SK-N-MC (cell line): ENCODE results near the gene FAT1.

ENCODE experiments used
- DNase-seq: peaks from one replicate; pipeline ENCODE4 v3.0.0-alpha.2; 2011; ENCODE audit warnings: low read depth, low spot score
- H3K27ac ChIP-seq: fragments of 200-600 bp; sonication (generic); 2 replicates; pipeline ENCODE4 v1.5.1; 2016; ENCODE audit warnings: mixed run types
- H3K36me3 ChIP-seq: fragments of 200-600 bp; sonication (generic); 2 replicates; pipeline ENCODE4 v1.6.1; 2017; ENCODE audit warnings: antibody characterized with exemption, low read length, mixed read lengths; ENCODE audit not compliant: insufficient read depth
- H3K4me3 ChIP-seq: fragments of 200-600 bp; sonication (generic); 2 replicates; pipeline ENCODE4 v1.5.1; 2016
- H3K9ac ChIP-seq: fragments of 200-600 bp; sonication (generic); 2 replicates; pipeline ENCODE4 v1.8.0; 2017; ENCODE audit warnings: mixed run types, mixed read lengths; ENCODE audit not compliant: insufficient read length
- H3K9me3 ChIP-seq: fragments of 200-600 bp; sonication (generic); 2 replicates; pipeline ENCODE4 v1.6.1; 2017; ENCODE audit warnings: low read depth, mild to moderate bottlenecking, antibody characterized with exemption, low read length, moderate library complexity, mixed read lengths
- EZH2 ChIP-seq: fragments of 200-600 bp; sonication (generic); IDR thresholded peaks from one replicate; pipeline ENCODE4 v1.6.1; 2017; ENCODE audit warnings: antibody characterized with exemption
- FOXP2 ChIP-seq: optimal IDR thresholded peaks from 2 replicates; pipeline ENCODE3; 2011; ENCODE audit warnings: mild to moderate bottlenecking, moderate library complexity; ENCODE audit not compliant: insufficient read depth; ENCODE audit errors: extremely low read length, control extremely low read depth
- POLR2AphosphoS5 ChIP-seq: IDR thresholded peaks from 2 replicates; pipeline ENCODE4 v1.6.1; 2012; ENCODE audit warnings: mild to moderate bottlenecking, low read depth, low read length, borderline replicate concordance

The FAT1 gene

DNA sequence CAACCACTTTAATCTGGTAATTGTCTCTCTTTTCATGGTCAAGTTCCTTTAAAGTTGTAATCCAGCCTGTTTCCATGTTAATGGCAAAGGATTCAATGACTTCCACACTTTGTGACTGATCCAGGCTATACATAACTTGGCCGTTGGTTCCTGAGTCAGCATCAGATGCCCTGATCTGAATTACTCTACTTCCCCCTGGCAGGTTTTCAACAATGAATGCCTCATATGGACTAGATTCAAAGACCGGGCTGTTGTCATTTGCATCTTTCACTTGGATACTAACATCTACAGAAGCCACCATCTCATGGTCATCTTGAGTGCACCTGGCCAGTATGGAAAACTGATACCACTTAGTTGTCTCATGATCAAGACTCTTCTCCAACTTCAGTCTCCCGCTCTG is 105.7 kb downstream of the FAT1 start:
- no peak for DNase-seq
- H3K4me3 ChIP-seq: no peak overlapping the region
- no peak for TF ChIP-seq POLR2AphosphoS5
- no peak for TF ChIP-seq EZH2
- TF ChIP-seq FOXP2: no peak
- H3K36me3 ChIP-seq: no peaks in the 10 kb centered on the region
- no peak overlapping the region for H3K27ac ChIP-seq
- no peak overlapping the region for H3K9ac ChIP-seq
- no peaks in the 10 kb centered on the region for H3K9me3 ChIP-seq

DNA sequence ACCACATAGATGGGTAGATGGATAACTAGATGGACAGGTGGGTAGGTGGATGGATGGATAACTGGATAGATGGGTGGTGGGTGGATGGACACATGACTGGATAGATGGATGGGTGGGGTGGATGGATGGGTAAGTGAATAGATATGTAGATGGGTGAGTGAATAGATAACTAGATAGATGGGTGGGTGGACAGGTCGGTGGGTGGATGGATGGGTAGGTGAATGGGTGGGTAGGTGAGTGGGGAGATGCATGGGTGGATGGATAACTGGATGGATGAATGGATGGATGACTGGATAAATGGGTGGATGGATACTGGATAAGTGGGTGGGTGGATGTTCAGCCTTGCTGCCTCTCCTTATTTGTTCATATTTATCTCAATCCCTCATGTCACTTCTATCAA is 116.2 kb downstream of the FAT1 start:
- no peaks in the 10 kb centered on the region for H3K36me3 ChIP-seq
- TF ChIP-seq FOXP2 (no peak), EZH2 (no peak), POLR2AphosphoS5 (no peak)
- no peak overlapping the region for H3K27ac ChIP-seq
- H3K9me3 ChIP-seq: no peaks in the 10 kb centered on the region
- no peak overlapping the region for H3K4me3 ChIP-seq
- H3K9ac ChIP-seq: no peak overlapping the region
- no peak for DNase-seq

- TF ChIP-seq FOXP2 (no peak), POLR2AphosphoS5 (no peak), EZH2 (no peak)
- Histone ChIP-seq H3K27ac (no peak overlapping the region), H3K4me3 (no peak overlapping the region), H3K9ac (no peak overlapping the region), H3K9me3 (no peaks in the 10 kb centered on the region), H3K36me3 (no peaks in the 10 kb centered on the region)
- DNase-seq: no peak
Observed at GRCh38 chr4:186606591-186606992, 117.1 kb downstream of the FAT1 start.

GRCh38 chr4:186605261-186605865 is 118.3 kb downstream of the FAT1 start:
- no peak overlapping the region for H3K27ac ChIP-seq
- H3K4me3 ChIP-seq: no peak overlapping the region
- no peak for DNase-seq
- TF ChIP-seq POLR2AphosphoS5 (no peak), EZH2 (no peak), FOXP2 (no peak)
- H3K9ac ChIP-seq: no peak overlapping the region
- H3K9me3 ChIP-seq: no peaks in the 10 kb centered on the region
- no peaks in the 10 kb centered on the region for H3K36me3 ChIP-seq

- no peak overlapping the region for H3K9ac ChIP-seq
- no peak for DNase-seq
- no peaks in the 10 kb centered on the region for H3K9me3 ChIP-seq
- H3K36me3 ChIP-seq: no peaks in the 10 kb centered on the region
- H3K4me3 ChIP-seq: no peak overlapping the region
- TF ChIP-seq EZH2 (no peak), FOXP2 (no peak), POLR2AphosphoS5 (no peak)
- H3K27ac ChIP-seq: no peak overlapping the region
Observed at GRCh38 chr4:186604124-186604807, 119.4 kb downstream of the FAT1 start.

DNA sequence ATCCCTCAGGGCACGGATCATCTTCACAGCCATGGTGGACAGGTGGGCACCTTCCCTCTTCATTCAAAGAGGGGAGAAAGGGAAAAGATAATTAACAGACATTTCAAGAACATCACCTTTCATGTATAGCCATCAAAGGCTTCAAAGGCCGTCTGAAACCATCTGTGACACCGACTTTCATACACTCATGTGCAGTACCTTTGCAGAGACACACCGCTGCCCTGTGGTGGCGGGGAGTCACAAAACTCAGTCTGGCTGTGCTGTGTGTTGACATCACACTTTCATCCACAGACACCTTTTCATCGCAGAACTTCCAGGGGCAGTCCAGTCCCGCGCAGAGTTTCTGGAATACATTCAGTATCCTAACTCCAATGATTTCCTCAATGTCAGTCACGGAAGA is 120.7 kb downstream of the FAT1 start:
- Histone ChIP-seq H3K36me3 (no peaks in the 10 kb centered on the region), H3K9ac (no peak overlapping the region), H3K27ac (no peak overlapping the region), H3K9me3 (no peaks in the 10 kb centered on the region), H3K4me3 (no peak overlapping the region)
- no peak for TF ChIP-seq FOXP2
- no peak for TF ChIP-seq POLR2AphosphoS5
- TF ChIP-seq EZH2: no peak
- DNase-seq: no peak

DNA sequence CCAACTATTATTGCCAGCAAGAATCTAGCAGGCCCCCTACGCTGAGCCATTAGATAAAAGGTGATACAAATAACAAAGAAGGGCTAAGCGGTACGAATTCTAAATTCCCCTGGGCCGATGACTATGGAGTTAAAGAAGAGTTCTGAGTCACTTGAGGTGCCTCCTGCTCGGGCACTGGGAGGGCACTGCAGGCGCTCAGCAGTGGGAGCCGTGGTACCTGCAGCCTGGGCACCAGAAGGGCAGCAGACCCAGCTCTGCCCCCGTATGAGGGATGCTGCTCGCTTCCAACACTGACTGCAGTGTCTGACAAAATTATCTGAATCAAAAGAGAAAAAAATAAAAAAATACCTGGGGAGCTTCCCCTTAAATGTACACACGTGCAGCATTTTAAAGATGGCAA is 124.2 kb downstream of the FAT1 start:
- Histone ChIP-seq H3K9ac (no peak overlapping the region), H3K9me3 (no peaks in the 10 kb centered on the region), H3K36me3 (no peaks in the 10 kb centered on the region), H3K27ac (no peak overlapping the region), H3K4me3 (no peak overlapping the region)
- no peak for TF ChIP-seq EZH2
- no peak for TF ChIP-seq POLR2AphosphoS5
- TF ChIP-seq FOXP2: no peak
- no peak for DNase-seq

- DNase-seq: no peak
- TF ChIP-seq EZH2 (no peak), POLR2AphosphoS5 (no peak), FOXP2 (no peak)
- Histone ChIP-seq H3K9ac (no peak overlapping the region), H3K27ac (no peak overlapping the region), H3K36me3 (no peaks in the 10 kb centered on the region), H3K9me3 (no peaks in the 10 kb centered on the region), H3K4me3 (no peak overlapping the region)
Observed at GRCh38 chr4:186598686-186599085, 125.0 kb downstream of the FAT1 start.
